Central memory CD4-positive, alpha-beta T cell (primary cell): ENCODE results near the gene UBE2B.
A peak's percentile ranks its signal among the peaks of the same experiment; 100 is the strongest.
"Not testable (repeated sequence)": the region's sequence is repeated elsewhere in the genome, so short reads cannot be mapped to it uniquely, and the experiment has no call there.

Experiments used
- DNase-seq: peaks from one replicate; pipeline ENCODE4 v3.0.0; 2022
- total RNA-seq, 3 experiments: gene quantifications; one replicate each; lab custom pipeline; 2026; lab: John Stamatoyannopoulos, UW

UBE2B gene
- 61.3 to 72.3 (median 68.6) reads per million in 3 experiments for total RNA-seq

GRCh38 chr5:134370871-134371833 lies at the start of gene UBE2B:
UBE2B (plus strand) TSS chr5:134371569; CDS start chr5:134371596, 27 bp downstream.
- DNase-seq: peak; percentile 97

- DNase-seq: no peak
Observed at GRCh38 chr5:134327327-134327726, 44.0 kb upstream of the UBE2B start.

GRCh38 chr5:134328619-134329018 lies 42.8 kb upstream of the UBE2B start:
- no peak for DNase-seq

- not testable (repeated sequence) for DNase-seq
Observed at GRCh38 chr5:134336833-134337232, 34.5 kb upstream of the UBE2B start.

GRCh38 chr5:134343500-134343899 lies 27.9 kb upstream of the UBE2B start:
- not testable (repeated sequence) for DNase-seq

- not testable (repeated sequence) for DNase-seq
Observed at GRCh38 chr5:134345476-134345875, 25.9 kb upstream of the UBE2B start.

- DNase-seq: no peak
Observed at GRCh38 chr5:134345996-134346395, 25.4 kb upstream of the UBE2B start.

GRCh38 chr5:134349463-134349862 lies 21.9 kb upstream of the UBE2B start:
- no peak for DNase-seq

GRCh38 chr5:134355681-134356080 lies 15.7 kb upstream of the UBE2B start:
- DNase-seq: no peak

GRCh38 chr5:134365604-134366003 lies 5.8 kb upstream of the UBE2B start:
- DNase-seq: no peak

GRCh38 chr5:134370311-134370870 lies 978 bp upstream of the UBE2B start:
- DNase-seq: no peak

- DNase-seq: peak; percentile 13
Observed at GRCh38 chr5:134371834-134372340, 518 bp downstream of the UBE2B start.

- not testable (repeated sequence) for DNase-seq
Observed at GRCh38 chr5:134373633-134374032, 2.3 kb downstream of the UBE2B start.

- DNase-seq: no peak
Observed at GRCh38 chr5:134374232-134374631, 2.9 kb downstream of the UBE2B start.

- DNase-seq: no peak
Observed at GRCh38 chr5:134380346-134380745, 9.0 kb downstream of the UBE2B start.

GRCh38 chr5:134382204-134382603 lies 10.8 kb downstream of the UBE2B start:
- not testable (repeated sequence) for DNase-seq

GRCh38 chr5:134383980-134384697 lies 12.8 kb downstream of the UBE2B start:
- no peak for DNase-seq

- no peak for DNase-seq
Observed at GRCh38 chr5:134387443-134387842, 16.1 kb downstream of the UBE2B start.

- DNase-seq: no peak
Observed at GRCh38 chr5:134392301-134392700, 20.9 kb downstream of the UBE2B start.

- no peak for DNase-seq
Observed at GRCh38 chr5:134394932-134395331, 23.6 kb downstream of the UBE2B start.

- no peak for DNase-seq
Observed at GRCh38 chr5:134396274-134396673, 24.9 kb downstream of the UBE2B start.

- DNase-seq: no peak
Observed at GRCh38 chr5:134397196-134397595, 25.8 kb downstream of the UBE2B start.

- no peak for DNase-seq
Observed at GRCh38 chr5:134398609-134399155, 27.3 kb downstream of the UBE2B start.
